ENCODE measurements around the gene EPHA2.

Gene EPHA2

DNA sequence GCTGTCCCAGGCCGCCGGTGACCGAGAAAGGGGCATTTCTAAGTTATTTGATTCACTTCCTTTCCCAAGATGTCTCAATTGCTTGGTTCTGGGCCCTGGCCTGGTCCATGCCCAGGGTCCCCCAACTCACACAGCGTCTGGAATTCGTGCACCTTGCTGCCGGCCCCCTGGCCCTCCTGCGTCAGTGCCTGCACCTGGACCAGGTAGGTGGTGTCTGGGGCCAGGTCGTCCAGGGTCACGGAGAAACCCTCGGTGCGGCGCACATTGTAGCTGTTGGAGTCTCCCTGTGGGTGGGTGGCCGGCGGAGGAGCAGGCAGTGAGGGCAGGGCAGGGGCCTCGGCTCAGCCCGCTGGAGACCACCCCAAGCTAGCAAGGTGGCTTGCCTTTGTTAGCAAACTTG is 21.0 kb downstream of the EPHA2 start:
- DNase-seq (ENCODE audit: low read depth) = no peak

- no peak for DNase-seq (ENCODE audit: low read depth)
These were observed 21.6 kb downstream of the EPHA2 start for GRCh38 chr1:16134066-16134801.

DNA sequence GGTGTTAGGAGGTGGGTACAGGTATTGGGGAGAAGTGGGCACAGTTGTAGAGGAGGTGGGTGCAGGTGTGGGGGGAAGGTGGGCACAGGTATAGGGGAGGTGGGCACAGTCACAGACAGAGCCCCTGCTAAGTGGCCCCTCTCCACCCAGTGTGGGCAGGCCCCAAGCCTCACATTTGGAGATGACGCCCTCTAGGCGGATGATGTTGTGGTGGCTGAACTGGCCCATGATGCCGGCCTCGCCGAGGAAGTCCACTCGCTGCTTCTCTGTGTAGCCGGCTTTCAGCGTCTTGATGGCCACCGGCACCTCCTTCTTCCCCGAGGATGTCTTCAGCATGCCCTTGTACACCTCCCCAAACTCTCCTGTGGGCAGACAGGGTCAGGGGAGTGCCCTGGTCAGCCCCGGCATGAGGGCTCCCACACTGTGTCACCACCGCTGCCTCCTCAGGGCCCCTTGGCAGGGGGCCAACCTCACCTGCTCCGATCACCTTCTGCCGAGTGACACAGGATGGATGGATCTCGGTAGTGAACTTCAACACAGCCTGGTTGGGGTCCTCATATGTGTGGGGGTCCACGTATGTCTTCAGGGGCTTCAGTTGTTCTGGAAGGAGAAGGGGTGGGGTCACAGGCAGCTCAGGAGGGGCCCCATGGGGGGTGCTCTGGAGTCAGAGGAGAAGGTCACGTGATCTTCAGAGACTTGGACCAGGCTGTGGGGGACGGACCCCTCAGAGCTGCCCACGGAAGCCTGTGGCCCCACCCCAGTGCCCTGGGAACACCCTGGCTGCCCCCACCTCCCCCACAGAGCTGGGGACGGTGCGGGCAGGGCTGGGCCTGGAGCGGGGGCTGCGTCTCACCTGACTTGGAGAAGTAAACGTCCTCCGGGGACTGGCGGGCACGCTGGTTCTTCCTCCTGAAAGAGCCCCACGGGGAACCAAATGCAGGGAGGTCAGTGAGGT is 22.6 kb downstream of the EPHA2 start:
- DNase-seq (ENCODE audit: low read depth) = no peak

- no peak for DNase-seq (ENCODE audit: low read depth)
These were observed 23.5 kb downstream of the EPHA2 start for GRCh38 chr1:16132325-16132785.

DNA sequence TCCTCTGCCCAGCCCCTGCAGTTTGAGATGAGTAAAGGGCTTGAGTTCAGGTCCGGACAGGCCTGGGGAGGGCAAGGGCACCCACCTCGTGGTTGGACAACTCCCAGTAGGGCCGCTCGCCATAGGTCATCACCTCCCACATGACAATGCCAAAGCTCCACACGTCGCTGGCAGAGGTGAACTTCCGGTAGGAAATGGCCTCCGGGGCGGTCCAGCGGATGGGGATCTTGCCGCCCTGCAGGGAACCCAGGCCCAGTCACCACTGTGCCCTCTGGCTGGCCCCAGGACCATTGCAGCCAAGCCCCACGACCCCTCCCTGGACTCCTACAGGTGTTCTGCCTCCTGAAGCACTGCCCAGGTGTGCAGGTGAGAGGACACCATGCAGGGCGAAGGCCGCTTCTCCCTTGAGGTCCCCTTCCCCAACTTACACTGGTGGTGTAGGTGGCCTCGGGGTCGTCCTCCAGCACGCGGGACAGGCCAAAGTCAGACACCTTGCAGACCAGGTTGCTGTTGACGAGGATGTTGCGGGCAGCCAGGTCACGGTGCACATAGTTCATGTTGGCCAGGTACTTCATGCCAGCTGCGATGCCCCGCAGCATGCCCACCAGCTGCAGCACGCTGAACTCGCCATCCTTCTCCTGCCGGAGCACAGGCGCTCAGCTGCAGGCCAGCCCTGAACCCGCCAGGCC is 24.1 kb downstream of the EPHA2 start:
- no peak for DNase-seq (ENCODE audit: low read depth)

- DNase-seq (ENCODE audit: low read depth) = no peak
These were observed 25.0 kb downstream of the EPHA2 start for GRCh38 chr1:16130827-16131226.

GRCh38 chr1:16129921-16130543 is 25.8 kb downstream of the EPHA2 start:
- DNase-seq (ENCODE audit: low read depth) = no peak

DNA sequence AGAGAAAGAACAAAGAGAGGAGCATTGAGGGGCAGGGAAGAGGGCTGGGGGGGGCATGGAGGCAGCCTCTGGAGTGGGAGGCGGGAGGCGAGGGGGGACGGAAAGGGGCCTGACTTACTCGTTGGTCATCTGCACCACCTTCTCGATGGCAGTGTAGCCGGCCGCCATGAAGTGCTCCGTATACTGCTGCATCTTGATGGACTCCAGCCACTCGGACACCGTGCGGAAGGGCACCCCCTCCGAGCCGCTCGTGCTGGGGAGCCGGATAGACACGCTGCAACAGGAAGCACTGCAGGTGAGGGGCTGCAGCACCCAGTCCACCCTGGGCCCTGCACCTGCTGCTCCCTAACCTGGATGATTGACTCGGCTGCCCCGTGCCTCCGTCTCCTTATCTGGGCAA is 26.6 kb downstream of the EPHA2 start:
- DNase-seq (ENCODE audit: low read depth) = no peak

- DNase-seq (ENCODE audit: low read depth) = no peak
These were observed 27.5 kb downstream of the EPHA2 start for GRCh38 chr1:16128338-16128741.

DNA sequence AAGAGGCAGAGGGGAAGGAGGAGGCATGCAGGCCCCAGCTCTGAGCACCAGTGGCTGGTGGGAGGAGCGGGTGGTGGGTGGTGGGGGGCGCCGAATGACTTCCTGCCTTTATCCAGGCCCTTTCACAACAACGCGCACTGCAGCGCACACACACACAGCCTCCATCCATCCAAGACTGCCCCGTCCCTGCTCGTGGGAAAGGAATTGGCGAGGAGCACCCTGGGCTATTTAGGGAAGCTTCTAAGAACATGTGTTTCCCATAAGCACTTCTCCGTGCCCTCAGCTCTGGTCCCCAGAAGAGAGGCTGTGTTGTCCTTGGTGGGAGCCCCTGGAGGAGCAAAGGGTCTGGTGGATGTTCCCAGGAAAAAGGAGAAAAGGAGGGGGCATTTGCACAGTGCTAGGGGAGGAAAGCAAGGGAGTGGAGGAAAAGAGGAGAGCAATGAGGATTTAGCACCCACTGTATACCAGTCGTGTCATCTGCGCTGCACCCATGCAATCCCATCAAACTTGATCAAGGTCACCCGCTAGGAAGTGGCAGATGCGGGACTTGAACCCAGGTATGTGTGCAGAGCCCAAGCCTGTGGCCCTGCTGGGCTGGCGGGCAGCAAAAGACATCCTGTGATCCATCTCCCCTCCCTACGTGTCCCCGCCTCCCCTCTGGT is 28.1 kb downstream of the EPHA2 start:
- no peak for DNase-seq (ENCODE audit: low read depth)

DNA sequence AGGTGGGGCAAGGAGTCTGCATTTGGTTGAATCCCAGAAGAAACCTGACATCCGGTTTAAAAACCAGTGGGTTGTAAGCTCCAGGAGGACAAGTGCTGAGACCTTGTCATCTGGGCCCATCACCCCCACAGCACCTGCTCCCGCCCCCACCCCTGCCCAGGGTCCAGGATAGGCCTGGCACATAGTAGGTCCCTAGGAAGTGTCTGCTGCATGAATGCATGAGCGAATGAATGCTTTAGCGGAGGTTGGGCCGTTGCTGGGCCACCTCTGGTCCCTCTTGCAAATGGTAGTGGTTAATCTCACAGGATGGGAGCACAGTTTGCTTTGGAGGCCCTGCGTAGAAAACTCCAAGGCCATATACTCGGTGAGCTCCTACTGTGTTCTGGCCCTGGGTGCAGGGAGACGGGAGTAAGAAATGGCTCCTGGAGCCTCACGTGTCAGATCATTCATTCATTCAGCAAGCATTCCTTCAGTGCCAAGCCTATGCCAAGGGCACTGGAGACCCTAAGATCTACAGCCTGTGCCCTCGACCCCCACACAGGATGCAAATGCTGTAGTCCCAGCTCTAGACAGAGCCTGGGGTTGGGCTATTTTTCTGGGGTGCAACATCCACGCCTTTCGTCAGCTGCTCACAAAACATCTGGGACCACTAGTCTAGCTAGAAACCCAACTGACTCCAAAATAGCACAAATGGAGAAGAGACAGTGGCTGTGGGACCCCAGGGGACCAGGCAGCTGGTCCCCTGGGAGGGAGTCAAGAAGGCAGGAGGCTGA is 28.9 kb downstream of the EPHA2 start:
- DNase-seq (ENCODE audit: low read depth) = no peak

- DNase-seq (ENCODE audit: low read depth) = no peak
These were observed 29.7 kb downstream of the EPHA2 start for GRCh38 chr1:16126160-16126559.

DNA sequence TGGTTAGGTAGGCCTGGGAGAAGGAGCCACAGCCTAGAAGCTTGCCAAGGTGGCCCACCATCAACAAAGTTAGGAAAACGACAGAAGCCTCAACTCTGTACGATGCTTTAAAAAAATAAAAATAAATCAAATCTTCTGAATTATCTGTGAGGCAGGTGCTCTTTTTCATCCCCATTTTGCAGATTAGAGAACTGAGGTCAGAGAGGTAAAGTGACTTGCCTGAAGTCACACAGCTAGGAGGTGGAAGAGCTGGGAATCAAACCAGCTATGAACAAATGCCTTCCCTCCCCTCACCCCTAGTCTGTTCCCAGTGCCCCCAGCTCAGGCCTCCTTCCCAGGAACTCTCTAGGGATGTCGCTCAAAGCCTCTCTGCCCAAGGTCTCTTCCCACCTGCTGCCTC is 30.4 kb downstream of the EPHA2 start:
- no peak for DNase-seq (ENCODE audit: low read depth)

- no peak for DNase-seq (ENCODE audit: low read depth)
These were observed 30.8 kb downstream of the EPHA2 start for GRCh38 chr1:16125088-16125470.

GRCh38 chr1:16124377-16125087 is 31.3 kb downstream of the EPHA2 start:
- no peak for DNase-seq (ENCODE audit: low read depth)

DNA sequence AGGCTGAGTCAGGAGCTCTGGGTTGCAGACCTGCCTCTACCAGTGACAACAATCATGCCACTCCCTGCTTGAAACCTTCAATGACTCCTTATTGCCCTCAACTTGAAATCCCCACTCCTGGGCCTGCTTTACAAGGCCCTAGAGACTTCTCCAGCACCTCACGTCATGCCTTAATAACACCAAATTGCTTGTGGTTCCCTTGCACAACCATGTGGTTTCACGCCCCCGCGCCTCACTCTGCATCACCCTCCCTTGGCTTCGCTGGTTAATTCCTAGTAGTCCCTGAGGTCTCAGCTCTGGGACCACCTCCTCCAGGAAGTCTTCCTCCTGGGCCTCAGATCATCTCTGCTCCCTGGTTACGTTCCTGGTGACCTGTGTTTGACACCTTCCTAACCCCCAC is 33.0 kb downstream of the EPHA2 start:
- peak; percentile 14 for DNase-seq (ENCODE audit: low read depth)

GRCh38 chr1:16122350-16122881 is 33.5 kb downstream of the EPHA2 start:
- DNase-seq (ENCODE audit: low read depth) = no peak

DNA sequence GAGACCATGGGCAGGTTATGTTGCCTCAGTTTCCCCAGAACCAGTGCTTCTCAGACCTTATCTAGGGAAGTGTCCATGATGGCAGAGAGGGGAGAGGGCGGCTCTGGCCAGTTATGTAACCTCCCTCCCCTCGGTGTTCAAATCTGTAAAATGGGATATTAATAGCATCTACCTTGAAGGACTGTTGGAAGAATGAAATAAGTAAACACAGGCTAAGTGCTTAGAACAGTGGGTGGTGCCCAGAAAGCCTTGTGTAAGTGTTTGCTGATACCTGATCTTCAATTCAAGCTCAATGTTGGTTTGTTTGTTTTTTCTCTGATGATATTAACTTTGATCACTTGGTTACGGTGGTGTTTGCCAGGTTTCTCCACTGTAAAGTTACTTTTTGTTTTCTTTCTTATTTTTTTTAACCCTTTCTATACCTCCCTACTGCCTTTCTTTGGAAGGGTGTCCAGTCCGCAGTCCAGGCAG is 34.9 kb downstream of the EPHA2 start:
- no peak for DNase-seq (ENCODE audit: low read depth)

DNA sequence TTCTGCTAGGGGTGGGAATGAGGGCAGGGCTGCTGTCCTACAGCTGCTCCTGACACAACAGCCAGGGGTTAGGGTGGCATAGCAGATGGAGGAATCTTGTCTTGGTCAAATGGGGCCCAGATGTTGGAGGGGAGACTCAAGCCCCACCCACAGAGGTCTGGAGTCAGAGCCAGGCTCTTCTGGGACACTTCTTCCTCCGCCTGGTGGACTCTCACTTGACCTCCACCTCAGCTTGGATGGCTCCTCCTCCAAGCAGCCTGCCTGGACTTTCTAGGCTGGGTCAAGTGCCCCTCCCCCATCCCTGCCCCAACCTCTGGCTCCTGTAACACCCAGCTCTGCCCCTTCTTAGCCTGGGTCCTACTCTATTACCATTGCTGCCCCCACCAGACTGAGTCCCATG is 35.5 kb downstream of the EPHA2 start:
- no peak for DNase-seq (ENCODE audit: low read depth)

GRCh38 chr1:16119926-16120325 is 35.9 kb downstream of the EPHA2 start:
- DNase-seq (ENCODE audit: low read depth) = no peak

All from stimulated activated CD8-positive, alpha-beta memory T cell treated with anti-CD3 and anti-CD28 coated beads, Interleukin-7, amount 100 ng/mL, for 24 hours (primary cell).